ENCODE measurements around the gene RND1. TPM values are rescaled to one million over a fixed set of nuclear protein-coding genes. Genes with fewer than 3 reads are reported as not detected.

RND1 gene
- total and polyA plus RNA-seq, 2 of the 13 experiments (the other 11 are each of a cell fraction or from before 2014, with no cell fraction given): 1.8 to 1.9 TPM

GRCh38 chr12:48910196-48910595 is 44.5 kb upstream of the RND1 start (continued):
- TF ChIP-seq, protein P1, sequence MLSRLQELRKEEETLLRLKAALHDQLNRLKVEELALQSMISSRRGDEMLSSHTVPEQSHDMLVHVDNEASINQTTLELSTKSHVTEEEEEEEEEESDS (CRISPR knock-in tag; IDR thresholded peaks at IDR 0.05; ENCODE audit: borderline replicate concordance): no peak
- TF ChIP-seq ZNF616 (CRISPR knock-in tag; IDR thresholded peaks at IDR 0.05; ENCODE audit: low read depth) (no peak), RCOR2 (CRISPR knock-in tag; IDR thresholded peaks at IDR 0.05) (peak; percentile 94), EHMT2 (IDR thresholded peaks at IDR 0.05; ENCODE audit: borderline replicate concordance, low read depth, low read length) (no peak), ZUFSP (CRISPR knock-in tag; IDR thresholded peaks at IDR 0.05; ENCODE audit: borderline replicate concordance) (no peak), ZNF678 (CRISPR knock-in tag; IDR thresholded peaks at IDR 0.05) (0 out of 2 replicates have a peak, but pooled peaks have one; percentile 42), MAX (IDR thresholded peaks at IDR 0.05) (no peak), ZZZ3 (CRISPR knock-in tag; IDR thresholded peaks at IDR 0.05; ENCODE audit: borderline replicate concordance) (no peak), ZNF737 (CRISPR knock-in tag; IDR thresholded peaks at IDR 0.05; ENCODE audit: borderline replicate concordance) (no peak), SRF (IDR thresholded peaks at IDR 0.05; ENCODE audit: low read depth, low read length) (0 out of 2 replicates have a peak, but pooled peaks have one; percentile 17), ZSCAN21 (CRISPR knock-in tag; IDR thresholded peaks at IDR 0.05; ENCODE audit: borderline replicate concordance) (0 out of 2 replicates have a peak, but pooled peaks have one; percentile 36), SMAD1 (CRISPR knock-in tag; IDR thresholded peaks at IDR 0.05; ENCODE audit: borderline replicate concordance, low read depth) (no peak), AGO2 (optimal IDR thresholded peaks at IDR 0.05; ENCODE audit: low read depth, low read length) (no peak), ZNF589 (CRISPR knock-in tag; conservative IDR thresholded peaks at IDR 0.05) (no peak), MAF1 (CRISPR knock-in tag; IDR thresholded peaks at IDR 0.05; ENCODE audit: borderline replicate concordance) (no peak), ZNF816 (CRISPR knock-in tag; IDR thresholded peaks at IDR 0.05; ENCODE audit: borderline replicate concordance) (no peak; the same call in 1 of the 2 replicates), MXD4 (CRISPR knock-in tag; IDR thresholded peaks at IDR 0.05) (peak; percentile 53; the same call in 1 of the 2 replicates), POLR2G (IDR thresholded peaks at IDR 0.05; ENCODE audit: low read depth, low read length) (no peak), ZFAT (CRISPR knock-in tag; conservative IDR thresholded peaks at IDR 0.05) (no peak), ZBTB21 (CRISPR knock-in tag; IDR thresholded peaks at IDR 0.05) (no peak), DNMT3B (CRISPR knock-in tag; conservative IDR thresholded peaks at IDR 0.05) (peak; percentile 49; the same call in 1 of the 2 replicates), CREBL2 (CRISPR knock-in tag; IDR thresholded peaks at IDR 0.05; ENCODE audit: borderline replicate concordance) (no peak), GABPA (IDR thresholded peaks at IDR 0.05; ENCODE audit: low read depth, low read length) (no peak), GABPA (CRISPR knock-in tag; IDR thresholded peaks at IDR 0.05; ENCODE audit: low read depth) (peak; percentile 44; the same call in 1 of the 2 replicates), FOXK2 (IDR thresholded peaks at IDR 0.05) (peak; percentile 17; the same call in 1 of the 2 replicates), MATR3 (CRISPR knock-in tag; IDR thresholded peaks at IDR 0.05) (no peak), ZNF10 (CRISPR knock-in tag; IDR thresholded peaks at IDR 0.05; ENCODE audit: borderline replicate concordance, low read depth) (no peak), SAFB2 (CRISPR knock-in tag; IDR thresholded peaks at IDR 0.05; ENCODE audit: borderline replicate concordance, low read depth) (no peak)
- TF ChIP-seq, protein P2, sequence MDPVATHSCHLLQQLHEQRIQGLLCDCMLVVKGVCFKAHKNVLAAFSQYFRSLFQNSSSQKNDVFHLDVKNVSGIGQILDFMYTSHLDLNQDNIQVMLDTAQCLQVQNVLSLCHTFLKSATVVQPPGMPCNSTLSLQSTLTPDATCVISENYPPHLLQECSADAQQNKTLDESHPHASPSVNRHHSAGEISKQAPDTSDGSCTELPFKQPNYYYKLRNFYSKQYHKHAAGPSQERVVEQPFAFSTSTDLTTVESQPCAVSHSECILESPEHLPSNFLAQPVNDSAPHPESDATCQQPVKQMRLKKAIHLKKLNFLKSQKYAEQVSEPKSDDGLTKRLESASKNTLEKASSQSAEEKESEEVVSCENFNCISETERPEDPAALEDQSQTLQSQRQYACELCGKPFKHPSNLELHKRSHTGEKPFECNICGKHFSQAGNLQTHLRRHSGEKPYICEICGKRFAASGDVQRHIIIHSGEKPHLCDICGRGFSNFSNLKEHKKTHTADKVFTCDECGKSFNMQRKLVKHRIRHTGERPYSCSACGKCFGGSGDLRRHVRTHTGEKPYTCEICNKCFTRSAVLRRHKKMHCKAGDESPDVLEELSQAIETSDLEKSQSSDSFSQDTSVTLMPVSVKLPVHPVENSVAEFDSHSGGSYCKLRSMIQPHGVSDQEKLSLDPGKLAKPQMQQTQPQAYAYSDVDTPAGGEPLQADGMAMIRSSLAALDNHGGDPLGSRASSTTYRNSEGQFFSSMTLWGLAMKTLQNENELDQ (CRISPR knock-in tag; IDR thresholded peaks at IDR 0.05; ENCODE audit: borderline replicate concordance): no peak

Data from HepG2 (cell line).